ENCODE measurements around the gene DNM3. TPM values are rescaled to one million over a fixed set of nuclear protein-coding genes. Genes with fewer than 3 reads are reported as not detected.

DNM3 gene
- total RNA-seq, 1 donor from 2014 or later = 4.7 TPM

DNA sequence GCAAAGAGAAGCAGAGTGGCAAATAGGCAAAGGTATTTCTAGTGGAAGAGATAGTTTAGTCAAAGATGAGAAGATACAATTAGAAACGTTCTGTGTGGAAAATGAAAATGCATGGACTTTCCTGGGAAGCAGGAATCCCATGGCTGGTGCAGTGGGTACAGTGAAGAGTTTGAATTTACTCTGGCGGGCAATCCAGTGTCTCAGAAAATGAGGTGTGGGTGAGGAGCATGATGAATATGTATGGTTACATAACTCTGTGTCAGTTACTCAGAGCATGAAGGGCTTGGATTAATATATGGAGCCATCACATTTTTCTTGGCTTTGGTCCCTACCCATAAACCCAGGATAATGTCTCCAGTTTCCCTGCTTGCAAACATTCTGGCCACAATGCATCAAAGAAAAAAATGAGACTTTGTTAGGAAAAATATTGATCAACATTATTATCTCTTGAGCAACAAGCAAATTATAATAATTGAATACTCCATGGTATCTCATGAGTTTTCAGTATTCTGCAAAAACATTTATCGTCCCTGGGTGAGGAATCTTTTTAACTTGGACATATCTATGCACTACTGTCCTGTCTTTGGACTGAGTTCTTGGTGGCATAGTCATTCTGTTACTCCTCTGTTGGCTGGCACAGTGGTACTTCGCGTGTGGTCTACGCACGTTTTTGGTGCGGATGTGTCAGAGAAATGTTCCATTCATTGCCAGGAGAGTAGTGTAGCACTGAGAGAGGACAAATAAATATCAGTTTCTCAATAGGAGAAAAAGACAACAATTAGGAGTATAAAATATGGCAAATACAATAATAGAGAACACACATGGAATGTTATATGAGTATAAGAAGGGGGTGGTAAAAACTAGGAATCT is 405.5 kb downstream of the DNM3 start:
- Mint-ChIP-seq H3K4me1 (ENCODE audit: low read depth, unreplicated experiment) (no peaks in the 10 kb centered on the region), H3K4me3 (ENCODE audit: unreplicated experiment) (no peak overlapping the region), H3K9me3 (ENCODE audit: unreplicated experiment) (no peaks in the 10 kb centered on the region), H3K27me3 (ENCODE audit: low read depth, unreplicated experiment) (no peaks in the 10 kb centered on the region), H3K36me3 (ENCODE audit: low read depth, unreplicated experiment) (peaks cover 2% of the 10 kb centered on the region), H3K27ac (ENCODE audit: unreplicated experiment) (no peak overlapping the region)
- H3K4me3 ChIP-seq (ENCODE audit: insufficient read depth, low read depth, low read length) = no peak overlapping the region
- TF ChIP-seq EZH2 (IDR thresholded peaks at IDR 0.05; ENCODE audit: insufficient read depth, low read length) = no peak
- TF ChIP-seq, protein P1, sequence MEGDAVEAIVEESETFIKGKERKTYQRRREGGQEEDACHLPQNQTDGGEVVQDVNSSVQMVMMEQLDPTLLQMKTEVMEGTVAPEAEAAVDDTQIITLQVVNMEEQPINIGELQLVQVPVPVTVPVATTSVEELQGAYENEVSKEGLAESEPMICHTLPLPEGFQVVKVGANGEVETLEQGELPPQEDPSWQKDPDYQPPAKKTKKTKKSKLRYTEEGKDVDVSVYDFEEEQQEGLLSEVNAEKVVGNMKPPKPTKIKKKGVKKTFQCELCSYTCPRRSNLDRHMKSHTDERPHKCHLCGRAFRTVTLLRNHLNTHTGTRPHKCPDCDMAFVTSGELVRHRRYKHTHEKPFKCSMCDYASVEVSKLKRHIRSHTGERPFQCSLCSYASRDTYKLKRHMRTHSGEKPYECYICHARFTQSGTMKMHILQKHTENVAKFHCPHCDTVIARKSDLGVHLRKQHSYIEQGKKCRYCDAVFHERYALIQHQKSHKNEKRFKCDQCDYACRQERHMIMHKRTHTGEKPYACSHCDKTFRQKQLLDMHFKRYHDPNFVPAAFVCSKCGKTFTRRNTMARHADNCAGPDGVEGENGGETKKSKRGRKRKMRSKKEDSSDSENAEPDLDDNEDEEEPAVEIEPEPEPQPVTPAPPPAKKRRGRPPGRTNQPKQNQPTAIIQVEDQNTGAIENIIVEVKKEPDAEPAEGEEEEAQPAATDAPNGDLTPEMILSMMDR (IDR thresholded peaks at IDR 0.05; ENCODE audit: insufficient read depth, low read depth, low read length) = no peak
- DNase-seq (ENCODE audit: low read depth) = peak; percentile 56
- FAIRE-seq = no peak
- no peaks in the 10 kb centered on the region for H3K36me3 ChIP-seq (ENCODE audit: insufficient read depth, low read length)
- H3K79me2 ChIP-seq (ENCODE audit: insufficient read depth, low read length) = no peaks in the 10 kb centered on the region
- H2AFZ ChIP-seq (ENCODE audit: low read depth, low read length) = no peak overlapping the region
- no peak overlapping the region for H3K4me2 ChIP-seq (ENCODE audit: low read length)
- no peak overlapping the region for H3K27ac ChIP-seq (ENCODE audit: low read depth, low read length)
- H3K27me3 ChIP-seq (ENCODE audit: insufficient read depth, low read length) = no peaks in the 10 kb centered on the region
- H3K9me3 ChIP-seq (ENCODE audit: insufficient read depth, low read depth, low read length) = no peaks in the 10 kb centered on the region
- no peaks in the 10 kb centered on the region for H4K20me1 ChIP-seq (ENCODE audit: insufficient read depth, low read length)
- no peak overlapping the region for H3K9ac ChIP-seq (ENCODE audit: low read length)
- no peaks in the 10 kb centered on the region for H3K4me1 ChIP-seq (ENCODE audit: insufficient read depth, low read length)

DNA sequence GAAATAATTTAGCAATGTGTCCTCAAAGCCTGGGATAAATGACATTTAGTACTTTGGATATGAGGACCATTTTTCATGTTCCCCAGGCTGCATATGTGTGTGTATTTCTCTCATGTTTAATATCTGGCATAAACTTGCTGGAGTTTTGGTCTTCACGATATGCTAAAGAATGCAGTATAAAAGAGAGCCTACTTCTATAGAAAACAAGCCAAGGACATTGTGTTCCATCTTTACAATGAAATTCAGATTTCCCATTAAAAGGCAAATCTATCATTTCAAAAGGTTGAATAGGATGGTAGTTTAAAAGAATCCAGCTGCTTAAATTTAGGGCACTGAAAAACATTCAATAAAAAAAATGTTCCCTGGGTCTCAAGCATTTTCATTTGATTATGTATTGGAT is 410.2 kb downstream of the DNM3 start:
- FAIRE-seq (no peak), DNase-seq (ENCODE audit: low read depth) (no peak)
- Mint-ChIP-seq H3K36me3 (ENCODE audit: low read depth, unreplicated experiment) (no peaks in the 10 kb centered on the region), H3K9me3 (ENCODE audit: unreplicated experiment) (no peaks in the 10 kb centered on the region), H3K27ac (ENCODE audit: unreplicated experiment) (no peak overlapping the region), H3K27me3 (ENCODE audit: low read depth, unreplicated experiment) (no peaks in the 10 kb centered on the region), H3K4me1 (ENCODE audit: low read depth, unreplicated experiment) (peaks cover 28% of the 10 kb centered on the region), H3K4me3 (ENCODE audit: unreplicated experiment) (no peak overlapping the region)
- TF ChIP-seq, protein P1 (IDR thresholded peaks at IDR 0.05; ENCODE audit: insufficient read depth, low read depth, low read length) = no peak
- no peak for TF ChIP-seq EZH2 (IDR thresholded peaks at IDR 0.05; ENCODE audit: insufficient read depth, low read length)
- Histone ChIP-seq H4K20me1 (ENCODE audit: insufficient read depth, low read length) (no peaks in the 10 kb centered on the region), H3K4me1 (ENCODE audit: insufficient read depth, low read length) (peaks cover 17% of the 10 kb centered on the region), H3K27me3 (ENCODE audit: insufficient read depth, low read length) (no peaks in the 10 kb centered on the region), H3K9me3 (ENCODE audit: insufficient read depth, low read depth, low read length) (no peaks in the 10 kb centered on the region), H3K9ac (ENCODE audit: low read length) (no peak overlapping the region), H3K36me3 (ENCODE audit: insufficient read depth, low read length) (no peaks in the 10 kb centered on the region), H3K4me2 (ENCODE audit: low read length) (no peak overlapping the region), H3K27ac (ENCODE audit: low read depth, low read length) (no peak overlapping the region), H3K4me3 (ENCODE audit: insufficient read depth, low read depth, low read length) (no peak overlapping the region), H3K79me2 (ENCODE audit: insufficient read depth, low read length) (no peaks in the 10 kb centered on the region), H2AFZ (ENCODE audit: low read depth, low read length) (no peak overlapping the region)

DNA sequence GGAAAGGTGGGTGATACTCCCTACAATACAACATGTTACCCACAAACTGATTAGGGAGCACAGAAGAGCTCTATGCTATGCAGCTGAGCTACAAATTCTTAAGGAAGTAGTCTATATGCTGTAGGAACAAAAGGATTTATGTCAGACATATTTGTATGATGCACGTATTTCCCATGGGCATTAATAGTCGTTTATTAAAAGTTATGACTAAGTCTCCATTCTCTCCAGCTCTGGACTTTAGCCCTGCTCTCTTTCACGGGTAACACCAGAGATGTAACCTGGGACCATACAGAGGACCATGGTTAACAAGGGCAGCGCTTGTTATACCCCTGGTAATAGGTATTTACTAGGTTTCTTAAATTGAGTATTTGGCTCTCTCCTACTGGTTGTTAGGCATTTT is 411.0 kb downstream of the DNM3 start:
- Mint-ChIP-seq H3K4me1 (ENCODE audit: low read depth, unreplicated experiment) (peaks cover 32% of the 10 kb centered on the region), H3K4me3 (ENCODE audit: unreplicated experiment) (no peak overlapping the region), H3K27me3 (ENCODE audit: low read depth, unreplicated experiment) (no peaks in the 10 kb centered on the region), H3K27ac (ENCODE audit: unreplicated experiment) (no peak overlapping the region), H3K36me3 (ENCODE audit: low read depth, unreplicated experiment) (no peaks in the 10 kb centered on the region), H3K9me3 (ENCODE audit: unreplicated experiment) (no peaks in the 10 kb centered on the region)
- DNase-seq (ENCODE audit: low read depth) (no peak), FAIRE-seq (no peak)
- Histone ChIP-seq H3K4me2 (ENCODE audit: low read length) (no peak overlapping the region), H3K9me3 (ENCODE audit: insufficient read depth, low read depth, low read length) (no peaks in the 10 kb centered on the region), H4K20me1 (ENCODE audit: insufficient read depth, low read length) (no peaks in the 10 kb centered on the region), H2AFZ (ENCODE audit: low read depth, low read length) (no peak overlapping the region), H3K9ac (ENCODE audit: low read length) (no peak overlapping the region), H3K79me2 (ENCODE audit: insufficient read depth, low read length) (peaks cover 7% of the 10 kb centered on the region), H3K4me1 (ENCODE audit: insufficient read depth, low read length) (peaks cover 17% of the 10 kb centered on the region), H3K4me3 (ENCODE audit: insufficient read depth, low read depth, low read length) (no peak overlapping the region), H3K27me3 (ENCODE audit: insufficient read depth, low read length) (no peaks in the 10 kb centered on the region), H3K36me3 (ENCODE audit: insufficient read depth, low read length) (no peaks in the 10 kb centered on the region), H3K27ac (ENCODE audit: low read depth, low read length) (no peak overlapping the region)
- no peak for TF ChIP-seq EZH2 (IDR thresholded peaks at IDR 0.05; ENCODE audit: insufficient read depth, low read length)
- TF ChIP-seq, protein P1 (IDR thresholded peaks at IDR 0.05; ENCODE audit: insufficient read depth, low read depth, low read length) = no peak
